ENCODE measurements around the gene KCNA5. TPM values are rescaled to one million over a fixed set of nuclear protein-coding genes. Genes with fewer than 3 reads are reported as not detected.

KCNA5 gene
- total RNA-seq, 4 donors from 2014 or later: 1.3 to 37.3 (median 6.8) TPM

DNA sequence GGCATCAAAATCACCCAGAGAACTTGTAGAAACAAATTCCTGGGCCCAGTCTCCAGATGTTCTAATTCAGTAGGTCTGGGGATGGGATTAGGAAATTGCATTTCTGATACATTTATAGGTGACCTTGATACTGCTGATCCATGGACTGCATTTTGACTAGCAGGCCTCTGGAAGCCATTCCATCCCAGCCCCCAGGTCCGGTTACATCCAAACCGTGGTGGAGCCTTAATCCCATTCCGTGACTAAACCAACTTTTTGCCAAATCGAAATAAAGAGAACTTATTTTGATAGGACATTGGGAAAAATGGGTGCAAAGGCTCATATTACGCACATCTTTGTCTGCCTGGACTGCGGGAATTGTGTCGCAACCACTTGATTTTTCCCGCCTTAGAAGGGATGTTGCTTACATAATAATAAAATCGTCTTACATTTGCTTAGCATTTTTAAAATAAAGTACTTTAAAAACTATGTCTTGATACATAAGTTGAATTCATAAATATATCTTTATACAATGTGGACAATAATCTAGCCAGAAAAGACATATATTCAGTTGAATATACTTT is 5.8 kb upstream of the KCNA5 start:
- no peaks in the 10 kb centered on the region for H3K9me3 ChIP-seq
- no peak overlapping the region for H3K27ac ChIP-seq
- no peaks in the 10 kb centered on the region for H3K36me3 ChIP-seq
- 84 to 88% methylated on average over 6 to 9 of the region's 9 CpGs for WGBS, 2 donors (ENCODE audit: low coverage in 1 of 2)
- peaks cover 25% of the 10 kb centered on the region for H3K27me3 ChIP-seq
- H3K4me3 ChIP-seq: no peak overlapping the region
- no peak for TF ChIP-seq POLR2AphosphoS5 (IDR thresholded peaks at IDR 0.05)
- no peak for TF ChIP-seq POLR2A (IDR thresholded peaks at IDR 0.05)
- no peak for TF ChIP-seq EP300 (IDR thresholded peaks at IDR 0.05)
- ATAC-seq: no peak
- H3K4me1 ChIP-seq: peaks cover 0 to 16% (median 2%) of the 10 kb centered on the region in 3 donors

GRCh38 chr12:5038781-5039311 is 4.8 kb upstream of the KCNA5 start:
- 20 to 50% methylated on average over 4 of the region's 4 CpGs for WGBS, 2 donors (ENCODE audit: low coverage in 1 of 2)
- no peak overlapping the region for H3K4me3 ChIP-seq
- peaks cover 34% of the 10 kb centered on the region for H3K27me3 ChIP-seq
- no peak for ATAC-seq
- H3K9me3 ChIP-seq: no peaks in the 10 kb centered on the region
- no peak overlapping the region for H3K27ac ChIP-seq
- H3K4me1 ChIP-seq: peaks cover 0 to 22% (median 4%) of the 10 kb centered on the region in 3 donors
- TF ChIP-seq CTCF (IDR thresholded peaks at IDR 0.05): no peak
- TF ChIP-seq POLR2AphosphoS5 (IDR thresholded peaks at IDR 0.05): no peak
- TF ChIP-seq POLR2A (IDR thresholded peaks at IDR 0.05): no peak
- TF ChIP-seq EP300 (IDR thresholded peaks at IDR 0.05): no peak
- H3K36me3 ChIP-seq: no peaks in the 10 kb centered on the region

GRCh38 chr12:5039815-5040214 is 3.9 kb upstream of the KCNA5 start:
- Histone ChIP-seq H3K27ac (no peak overlapping the region), H3K9me3 (no peaks in the 10 kb centered on the region), H3K36me3 (no peaks in the 10 kb centered on the region), H3K4me3 (no peak overlapping the region), H3K27me3 (peaks cover 44% of the 10 kb centered on the region), H3K4me1 (peaks cover 0 to 16% (median 3%) of the 10 kb centered on the region in 3 donors)
- WGBS, 2 donors (ENCODE audit: low coverage in 1 of 2): 77 to 80% methylated on average over 2 to 3 of the region's 3 CpGs
- no peak for ATAC-seq
- no peak for TF ChIP-seq EP300 (IDR thresholded peaks at IDR 0.05)
- no peak for TF ChIP-seq POLR2AphosphoS5 (IDR thresholded peaks at IDR 0.05)
- no peak for TF ChIP-seq CTCF (IDR thresholded peaks at IDR 0.05)
- no peak for TF ChIP-seq POLR2A (IDR thresholded peaks at IDR 0.05)

DNA sequence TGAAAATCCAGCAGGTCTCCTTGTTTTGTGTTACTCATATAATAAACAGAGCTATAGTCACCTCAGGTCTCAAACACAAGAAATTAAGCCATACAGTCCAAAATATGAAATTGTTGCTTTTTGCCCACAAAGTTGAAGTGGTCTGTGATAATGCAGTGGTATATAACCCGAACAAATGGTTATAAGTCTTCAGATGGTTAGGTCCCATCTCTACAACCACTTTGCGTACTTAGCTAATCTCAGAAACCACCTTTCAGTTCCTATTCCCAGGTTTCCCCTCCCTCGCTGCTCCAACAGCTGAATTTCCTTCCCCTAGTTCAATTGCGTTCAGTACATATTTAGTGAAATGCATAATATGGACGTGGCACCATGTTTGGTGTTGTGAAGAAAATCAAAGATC is 3.3 kb upstream of the KCNA5 start:
- Histone ChIP-seq H3K4me1 (peaks cover 0 to 16% (median 3%) of the 10 kb centered on the region in 3 donors), H3K4me3 (no peak overlapping the region), H3K36me3 (no peaks in the 10 kb centered on the region), H3K9me3 (no peaks in the 10 kb centered on the region), H3K27me3 (peaks cover 49% of the 10 kb centered on the region), H3K27ac (no peak overlapping the region)
- TF ChIP-seq POLR2A (IDR thresholded peaks at IDR 0.05) (no peak), EP300 (IDR thresholded peaks at IDR 0.05) (no peak), POLR2AphosphoS5 (IDR thresholded peaks at IDR 0.05) (no peak), CTCF (IDR thresholded peaks at IDR 0.05) (no peak)
- no peak for ATAC-seq
- 51 to 59% methylated on average over 4 to 5 of the region's 5 CpGs for WGBS, 2 donors (ENCODE audit: low coverage in 1 of 2)

DNA sequence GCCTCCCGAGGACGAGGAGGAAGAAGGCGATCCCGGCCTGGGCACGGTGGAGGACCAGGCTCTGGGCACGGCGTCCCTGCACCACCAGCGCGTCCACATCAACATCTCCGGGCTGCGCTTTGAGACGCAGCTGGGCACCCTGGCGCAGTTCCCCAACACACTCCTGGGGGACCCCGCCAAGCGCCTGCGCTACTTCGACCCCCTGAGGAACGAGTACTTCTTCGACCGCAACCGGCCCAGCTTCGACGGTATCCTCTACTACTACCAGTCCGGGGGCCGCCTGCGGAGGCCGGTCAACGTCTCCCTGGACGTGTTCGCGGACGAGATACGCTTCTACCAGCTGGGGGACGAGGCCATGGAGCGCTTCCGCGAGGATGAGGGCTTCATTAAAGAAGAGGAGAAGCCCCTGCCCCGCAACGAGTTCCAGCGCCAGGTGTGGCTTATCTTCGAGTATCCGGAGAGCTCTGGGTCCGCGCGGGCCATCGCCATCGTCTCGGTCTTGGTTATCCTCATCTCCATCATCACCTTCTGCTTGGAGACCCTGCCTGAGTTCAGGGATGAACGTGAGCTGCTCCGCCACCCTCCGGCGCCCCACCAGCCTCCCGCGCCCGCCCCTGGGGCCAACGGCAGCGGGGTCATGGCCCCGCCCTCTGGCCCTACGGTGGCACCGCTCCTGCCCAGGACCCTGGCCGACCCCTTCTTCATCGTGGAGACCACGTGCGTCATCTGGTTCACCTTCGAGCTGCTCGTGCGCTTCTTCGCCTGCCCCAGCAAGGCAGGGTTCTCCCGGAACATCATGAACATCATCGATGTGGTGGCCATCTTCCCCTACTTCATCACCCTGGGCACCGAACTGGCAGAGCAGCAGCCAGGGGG is 979 bp downstream of the KCNA5 start:
- ATAC-seq: no peak
- H3K4me3 ChIP-seq: peak overlapping the region in 1 of 2 donors; percentile 50
- peaks cover 0 to 33% (median 3%) of the 10 kb centered on the region in 3 donors for H3K4me1 ChIP-seq
- 24% methylated on average over 15 of the region's 71 CpGs; no CpG with 5 or more reads in 1 of the 2 donors for WGBS, 2 donors (ENCODE audit: low coverage in 1 of 2)
- H3K9me3 ChIP-seq: no peaks in the 10 kb centered on the region
- no peaks in the 10 kb centered on the region for H3K36me3 ChIP-seq
- peak overlapping the region in 3 of 4 donors; percentile 37 to 75 (median 69) for H3K27ac ChIP-seq
- peaks cover 67% of the 10 kb centered on the region for H3K27me3 ChIP-seq
- no peak for TF ChIP-seq POLR2A (IDR thresholded peaks at IDR 0.05)
- TF ChIP-seq EP300 (IDR thresholded peaks at IDR 0.05): no peak
- TF ChIP-seq CTCF (IDR thresholded peaks at IDR 0.05): no peak
- TF ChIP-seq POLR2AphosphoS5 (IDR thresholded peaks at IDR 0.05): no peak
